GM12873 (cell line): ENCODE data around the gene AADACL4.

ENCODE experiments used
- TF ChIP-seq, protein P1 (sequence below): IDR thresholded peaks from 2 replicates; pipeline ENCODE4 v1.5.1; 2012; ENCODE audit warnings: low read depth, mild to moderate bottlenecking, moderate library complexity, low read length, control low read depth; ENCODE audit not compliant: insufficient read depth; ENCODE audit errors: missing control alignments

AADACL4 gene

DNA sequence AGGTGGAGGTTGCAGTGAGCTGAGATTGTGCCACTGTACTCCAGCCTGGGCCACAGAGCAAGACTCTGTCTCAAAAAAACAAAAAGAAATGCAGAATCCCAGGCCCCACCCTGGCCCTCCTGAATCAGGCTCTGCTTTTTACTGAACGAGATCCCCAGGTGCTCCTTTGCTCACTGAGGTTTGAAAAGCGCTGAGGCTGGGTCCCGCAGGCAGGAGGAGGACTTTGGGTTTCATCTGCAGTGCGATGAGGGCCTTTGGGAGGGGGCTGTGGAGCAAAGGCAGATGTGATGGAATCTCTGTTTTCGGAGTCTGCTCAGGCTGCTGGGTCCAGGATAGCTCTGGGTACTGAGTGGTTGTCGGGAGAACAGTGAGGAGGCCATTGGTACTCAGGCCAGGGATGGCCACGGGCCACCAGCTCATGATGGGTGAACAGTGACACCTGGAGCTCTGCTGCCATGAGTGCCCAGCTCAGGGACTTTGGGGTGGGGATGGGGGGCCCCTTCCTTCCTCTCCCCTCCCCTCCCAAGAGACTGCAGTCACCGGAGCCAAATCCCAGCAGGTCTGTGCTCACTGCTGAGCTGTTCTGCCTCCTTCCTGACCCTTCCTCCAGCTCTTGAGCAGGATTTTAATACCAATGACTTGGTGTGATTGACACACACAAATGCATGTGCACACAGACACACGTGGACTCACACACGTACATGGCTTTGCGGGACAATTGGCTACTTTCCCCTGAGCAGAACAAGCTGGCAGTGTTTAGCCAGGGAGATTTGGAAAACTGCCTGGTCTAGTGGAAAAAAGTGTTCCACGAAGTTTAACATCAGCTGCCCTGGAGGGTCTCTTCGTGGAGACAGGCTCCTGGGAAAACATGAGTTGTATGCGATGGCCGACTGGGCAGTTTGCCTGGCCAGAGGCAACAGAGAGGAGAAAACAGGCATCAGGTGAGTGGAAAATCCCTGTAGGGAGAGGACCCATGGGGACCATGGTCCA lies 22.2 kb upstream of the AADACL4 start:
- TF ChIP-seq, protein P1, sequence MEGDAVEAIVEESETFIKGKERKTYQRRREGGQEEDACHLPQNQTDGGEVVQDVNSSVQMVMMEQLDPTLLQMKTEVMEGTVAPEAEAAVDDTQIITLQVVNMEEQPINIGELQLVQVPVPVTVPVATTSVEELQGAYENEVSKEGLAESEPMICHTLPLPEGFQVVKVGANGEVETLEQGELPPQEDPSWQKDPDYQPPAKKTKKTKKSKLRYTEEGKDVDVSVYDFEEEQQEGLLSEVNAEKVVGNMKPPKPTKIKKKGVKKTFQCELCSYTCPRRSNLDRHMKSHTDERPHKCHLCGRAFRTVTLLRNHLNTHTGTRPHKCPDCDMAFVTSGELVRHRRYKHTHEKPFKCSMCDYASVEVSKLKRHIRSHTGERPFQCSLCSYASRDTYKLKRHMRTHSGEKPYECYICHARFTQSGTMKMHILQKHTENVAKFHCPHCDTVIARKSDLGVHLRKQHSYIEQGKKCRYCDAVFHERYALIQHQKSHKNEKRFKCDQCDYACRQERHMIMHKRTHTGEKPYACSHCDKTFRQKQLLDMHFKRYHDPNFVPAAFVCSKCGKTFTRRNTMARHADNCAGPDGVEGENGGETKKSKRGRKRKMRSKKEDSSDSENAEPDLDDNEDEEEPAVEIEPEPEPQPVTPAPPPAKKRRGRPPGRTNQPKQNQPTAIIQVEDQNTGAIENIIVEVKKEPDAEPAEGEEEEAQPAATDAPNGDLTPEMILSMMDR = no peak

DNA sequence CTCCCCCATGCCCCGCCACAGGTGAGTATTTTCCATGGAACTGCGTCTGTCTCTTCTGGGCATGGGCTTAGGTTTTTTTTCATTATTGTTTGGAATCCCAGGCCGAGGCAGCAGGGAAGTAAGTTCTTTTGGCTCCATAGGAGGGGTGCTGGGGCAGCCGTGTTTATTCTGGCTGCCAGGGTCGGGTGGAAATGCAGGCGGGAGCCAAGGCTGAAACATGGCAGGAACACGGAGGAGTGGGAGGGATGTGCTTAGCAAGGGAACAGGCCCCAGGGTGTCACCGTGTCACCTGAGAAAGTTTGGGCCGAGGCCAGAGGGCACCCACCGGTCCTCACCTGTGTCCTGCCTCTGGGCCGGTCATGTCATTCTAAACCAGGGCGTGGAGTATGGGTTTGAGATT lies 21.4 kb upstream of the AADACL4 start:
- TF ChIP-seq, protein P1 = no peak

DNA sequence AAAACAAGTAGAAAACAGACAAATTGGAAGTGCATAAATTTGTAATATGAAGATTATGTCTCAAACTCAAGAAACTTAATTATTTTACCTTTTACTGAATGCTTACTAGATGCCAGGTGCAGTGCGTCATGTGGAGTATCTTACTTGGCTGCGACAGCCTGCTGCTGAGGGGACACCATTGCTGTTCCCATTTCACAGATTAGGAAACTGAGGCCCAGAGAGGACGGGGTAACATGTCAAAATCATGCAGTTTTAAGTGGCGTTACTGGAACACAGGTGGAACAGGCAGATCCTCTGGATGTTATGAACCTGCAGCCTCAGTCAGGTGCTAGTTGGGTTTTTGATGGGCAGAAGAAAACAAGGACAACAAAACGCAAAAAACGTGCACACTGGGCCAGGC lies 18.6 kb upstream of the AADACL4 start:
- TF ChIP-seq, protein P1 = no peak

DNA sequence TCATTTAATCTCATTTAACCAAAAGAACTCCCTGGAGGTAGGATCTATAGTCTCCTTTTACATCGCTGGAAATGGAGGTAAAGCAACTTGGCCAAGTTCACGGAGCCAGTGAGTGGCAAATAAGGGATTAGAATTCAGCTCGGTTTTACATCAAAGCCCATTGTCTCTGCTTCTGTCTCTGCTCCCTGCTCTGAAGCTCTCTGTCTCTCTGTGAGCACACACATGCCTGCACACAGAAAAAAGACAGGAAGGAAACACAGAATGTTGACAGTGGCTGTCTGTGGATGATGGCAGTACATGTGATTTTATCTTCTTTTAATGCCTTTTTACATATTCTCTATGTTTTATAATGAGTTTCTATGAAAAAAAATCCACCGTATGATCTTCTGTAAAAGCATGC lies 17.0 kb upstream of the AADACL4 start:
- TF ChIP-seq, protein P1 = no peak

DNA sequence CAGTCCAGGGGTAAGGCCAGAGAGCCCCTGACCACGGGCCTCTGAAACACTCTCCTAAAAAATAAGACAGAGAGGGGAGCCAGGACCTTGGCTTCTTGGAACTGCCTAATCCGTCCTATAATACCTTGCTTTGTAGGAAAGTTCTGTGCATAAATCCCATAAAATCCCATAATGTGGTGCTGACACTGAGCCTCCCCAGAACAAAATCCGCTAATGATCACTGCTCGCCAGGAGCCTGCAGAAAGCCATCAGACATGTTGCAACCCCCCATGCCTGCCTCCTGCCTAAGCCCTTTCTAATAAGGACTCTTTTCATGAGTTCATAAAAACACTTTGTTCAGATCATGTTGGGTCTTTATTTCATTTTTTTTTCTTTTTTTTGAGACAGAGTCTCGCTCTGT lies 16.6 kb upstream of the AADACL4 start:
- TF ChIP-seq, protein P1 = no peak

DNA sequence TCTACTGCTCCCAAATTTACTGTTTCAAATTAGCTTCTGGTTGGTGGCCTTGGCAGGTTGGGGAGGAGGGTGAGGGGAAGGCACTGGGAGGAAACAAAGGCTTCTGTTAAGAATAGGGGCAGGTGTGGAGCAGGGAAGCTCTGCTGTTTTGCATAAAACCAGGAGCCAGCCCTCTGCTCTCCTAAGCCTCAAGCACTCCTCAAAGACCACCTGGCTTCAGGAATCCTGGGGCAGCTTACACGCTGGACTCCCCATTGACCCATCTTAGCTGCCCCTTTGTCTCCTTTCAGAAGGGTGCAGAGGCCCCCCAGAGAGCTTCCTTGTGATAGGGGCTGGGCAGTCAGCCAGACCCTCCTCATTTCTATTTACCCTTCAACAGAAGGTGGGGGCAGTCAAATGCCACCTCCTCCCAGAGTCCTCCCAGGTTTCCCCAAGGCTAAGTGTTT lies 14.4 kb upstream of the AADACL4 start:
- TF ChIP-seq, protein P1 = no peak

DNA sequence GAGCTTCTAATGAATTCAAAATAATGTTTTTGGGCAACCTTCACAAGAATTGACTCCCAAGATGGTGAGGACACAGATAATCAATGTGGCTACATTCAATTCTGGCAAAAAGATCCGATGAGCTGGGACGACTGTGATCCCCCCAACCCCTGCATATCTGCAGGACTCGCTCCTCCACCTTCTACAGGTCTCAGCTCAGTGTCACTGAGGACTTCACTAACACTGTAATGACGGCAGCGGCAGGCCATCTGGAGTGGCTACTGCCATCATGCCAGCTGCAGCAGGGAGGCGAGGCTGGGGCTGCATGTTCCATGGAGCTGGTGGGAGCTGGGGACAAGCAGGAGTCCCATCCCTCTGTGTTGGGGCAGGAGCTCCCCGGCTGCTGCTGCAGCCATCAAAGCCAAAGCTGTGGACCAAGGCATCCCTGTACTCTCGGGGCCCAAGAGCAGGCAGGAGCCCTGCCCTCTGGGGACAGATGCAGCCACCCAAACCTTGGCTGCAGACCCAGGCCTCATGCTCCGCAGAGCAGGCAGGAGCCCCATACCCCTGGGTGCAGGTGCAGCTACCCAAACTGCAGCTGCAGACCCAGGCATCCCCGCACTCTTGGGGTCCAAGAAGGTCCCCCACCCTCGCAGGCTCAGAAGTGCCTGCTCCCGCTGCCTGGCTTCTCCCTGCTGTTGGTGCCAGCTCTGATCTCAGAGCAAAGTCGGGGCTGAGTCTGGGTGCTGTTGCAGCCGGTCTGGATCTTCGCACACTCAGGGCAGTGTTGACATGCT lies 13.7 kb upstream of the AADACL4 start:
- TF ChIP-seq, protein P1 = no peak
